ENCODE results near the gene GNL3.
A peak's percentile ranks its signal among the peaks of the same experiment; 100 is the strongest.

The GNL3 gene

GRCh38 chr3:52705688-52706686, 20.2 kb downstream of the GNL3 start, which contains the start of the genes GLT8D1 and SPCS1:
TSS of gene GLT8D1 (minus strand) at chr3:52705791. CDS start at chr3:52700460, 5,331 bp downstream.
TSS of gene SPCS1 (plus strand) at chr3:52706106. CDS start at chr3:52706247, 141 bp downstream.
- Histone ChIP-seq H3K4me3 (ENCODE audit: low read length) (peak within 1 kb of the TSS; percentile 91), H3K4me2 (ENCODE audit: low read length) (peak within 1 kb of the TSS; percentile 97), H2AFZ (ENCODE audit: low read depth, low read length) (peak within 1 kb of the TSS; percentile 68), H3K79me2 (ENCODE audit: low read length) (peaks cover 62% of the 10 kb centered on the region), H3K9me3 (ENCODE audit: insufficient read depth, low read length) (no peaks in the 10 kb centered on the region), H3K9ac (ENCODE audit: low read length) (peak within 1 kb of the TSS; percentile 89), H4K20me1 (ENCODE audit: insufficient read depth, low read length) (no peaks in the 10 kb centered on the region), H3K27ac (ENCODE audit: low read length) (peak within 1 kb of the TSS; percentile 67), H3K27me3 (ENCODE audit: low read depth, low read length) (no peaks in the 10 kb centered on the region), H3K36me3 (replicated peaks; ENCODE audit: low read depth, low read length) (peaks cover 20% of the 10 kb centered on the region), H3K4me1 (ENCODE audit: low read length) (peaks cover 38% of the 10 kb centered on the region)
- no peak for TF ChIP-seq EZH2phosphoT487 (IDR thresholded peaks at IDR 0.05; ENCODE audit: low read depth)
- no peak for TF ChIP-seq CTCF (IDR thresholded peaks at IDR 0.05; ENCODE audit: low read depth, low read length)

- H3K36me3 ChIP-seq (replicated peaks; ENCODE audit: low read depth, low read length): peaks cover 30% of the 10 kb centered on the region
- TF ChIP-seq CTCF (IDR thresholded peaks at IDR 0.05; ENCODE audit: low read depth, low read length): no peak
- TF ChIP-seq EZH2phosphoT487 (IDR thresholded peaks at IDR 0.05; ENCODE audit: low read depth): no peak
- H3K9me3 ChIP-seq (ENCODE audit: insufficient read depth, low read length): no peaks in the 10 kb centered on the region
- no peaks in the 10 kb centered on the region for H3K27me3 ChIP-seq (ENCODE audit: low read depth, low read length)
- H3K79me2 ChIP-seq (ENCODE audit: low read length): peaks cover 52% of the 10 kb centered on the region
- peaks cover 38% of the 10 kb centered on the region for H3K4me1 ChIP-seq (ENCODE audit: low read length)
- peak overlapping the region; percentile 97 for H3K4me2 ChIP-seq (ENCODE audit: low read length)
- H3K27ac ChIP-seq (ENCODE audit: low read length): peak overlapping the region; percentile 40
- H3K9ac ChIP-seq (ENCODE audit: low read length): 0 out of 2 replicates have a peak overlapping the region, but pooled peaks have one; percentile 2
- H3K4me3 ChIP-seq (ENCODE audit: low read length): peak overlapping the region; percentile 91
- H2AFZ ChIP-seq (ENCODE audit: low read depth, low read length): no peak overlapping the region
- no peaks in the 10 kb centered on the region for H4K20me1 ChIP-seq (ENCODE audit: insufficient read depth, low read length)
These were observed 21.8 kb downstream of the GNL3 start for GRCh38 chr3:52707585-52707984.

- TF ChIP-seq EZH2phosphoT487 (IDR thresholded peaks at IDR 0.05; ENCODE audit: low read depth) (no peak), CTCF (IDR thresholded peaks at IDR 0.05; ENCODE audit: low read depth, low read length) (no peak)
- H3K79me2 ChIP-seq (ENCODE audit: low read length): peaks cover 26% of the 10 kb centered on the region
- no peaks in the 10 kb centered on the region for H4K20me1 ChIP-seq (ENCODE audit: insufficient read depth, low read length)
- H3K9me3 ChIP-seq (ENCODE audit: insufficient read depth, low read length): no peaks in the 10 kb centered on the region
- peaks cover 35% of the 10 kb centered on the region for H3K36me3 ChIP-seq (replicated peaks; ENCODE audit: low read depth, low read length)
- H3K9ac ChIP-seq (ENCODE audit: low read length): no peak overlapping the region
- no peak overlapping the region for H2AFZ ChIP-seq (ENCODE audit: low read depth, low read length)
- H3K4me3 ChIP-seq (ENCODE audit: low read length): no peak overlapping the region
- H3K4me2 ChIP-seq (ENCODE audit: low read length): peak overlapping the region; percentile 1; the same call in 1 of the 2 replicates
- no peaks in the 10 kb centered on the region for H3K27me3 ChIP-seq (ENCODE audit: low read depth, low read length)
- peaks cover 28% of the 10 kb centered on the region for H3K4me1 ChIP-seq (ENCODE audit: low read length)
- H3K27ac ChIP-seq (ENCODE audit: low read length): peak overlapping the region; percentile 57
These were observed 24.7 kb downstream of the GNL3 start for GRCh38 chr3:52710512-52710911.
